Fibroblast of mammary gland (primary cell): ENCODE measurements around the gene ATXN7L3.
A peak's percentile ranks its signal among the peaks of the same experiment; 100 is the strongest.

Experiments
- DNase-seq: peaks from one replicate; pipeline ENCODE4 v3.0.0-alpha.2; 2010; ENCODE audit warnings: low read depth
- H3K4me3 ChIP-seq: 2 replicates; pipeline ENCODE4 v1.5.1; 2011; ENCODE audit warnings: low read depth, mild to moderate bottlenecking, low read length, moderate library complexity; ENCODE audit not compliant: control insufficient read depth
- TF ChIP-seq, protein P1 (sequence below): conservative IDR thresholded peaks from 2 replicates; pipeline ENCODE4 v1.5.1; 2011; ENCODE audit warnings: low read depth, low read length, inconsistent platforms; ENCODE audit not compliant: control insufficient read depth, insufficient read depth

ATXN7L3 gene

DNA sequence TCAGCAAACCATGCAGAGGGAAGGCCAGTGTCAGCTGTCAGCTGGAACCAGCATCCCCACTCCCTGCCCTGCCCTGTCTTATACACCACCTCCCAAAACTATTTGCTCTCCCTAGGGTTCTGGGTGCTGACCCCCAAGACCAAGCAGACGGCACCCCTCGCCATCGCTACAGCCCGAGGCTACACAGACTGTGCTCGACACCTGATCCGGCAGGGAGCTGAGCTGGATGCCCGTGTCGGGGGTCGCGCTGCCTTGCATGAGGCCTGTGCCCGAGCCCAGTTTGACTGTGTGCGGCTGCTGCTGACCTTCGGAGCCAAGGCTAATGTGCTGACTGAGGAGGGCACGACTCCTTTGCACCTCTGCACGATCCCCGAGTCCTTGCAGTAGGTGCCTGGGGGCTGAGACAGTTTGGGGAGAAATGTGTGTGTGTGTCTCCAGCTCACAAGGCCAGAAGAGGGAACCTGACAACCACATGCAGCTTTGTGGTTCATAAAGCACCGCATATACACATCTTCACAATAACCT lies 27.7 kb downstream of the ATXN7L3 start:
- TF ChIP-seq, protein P1, sequence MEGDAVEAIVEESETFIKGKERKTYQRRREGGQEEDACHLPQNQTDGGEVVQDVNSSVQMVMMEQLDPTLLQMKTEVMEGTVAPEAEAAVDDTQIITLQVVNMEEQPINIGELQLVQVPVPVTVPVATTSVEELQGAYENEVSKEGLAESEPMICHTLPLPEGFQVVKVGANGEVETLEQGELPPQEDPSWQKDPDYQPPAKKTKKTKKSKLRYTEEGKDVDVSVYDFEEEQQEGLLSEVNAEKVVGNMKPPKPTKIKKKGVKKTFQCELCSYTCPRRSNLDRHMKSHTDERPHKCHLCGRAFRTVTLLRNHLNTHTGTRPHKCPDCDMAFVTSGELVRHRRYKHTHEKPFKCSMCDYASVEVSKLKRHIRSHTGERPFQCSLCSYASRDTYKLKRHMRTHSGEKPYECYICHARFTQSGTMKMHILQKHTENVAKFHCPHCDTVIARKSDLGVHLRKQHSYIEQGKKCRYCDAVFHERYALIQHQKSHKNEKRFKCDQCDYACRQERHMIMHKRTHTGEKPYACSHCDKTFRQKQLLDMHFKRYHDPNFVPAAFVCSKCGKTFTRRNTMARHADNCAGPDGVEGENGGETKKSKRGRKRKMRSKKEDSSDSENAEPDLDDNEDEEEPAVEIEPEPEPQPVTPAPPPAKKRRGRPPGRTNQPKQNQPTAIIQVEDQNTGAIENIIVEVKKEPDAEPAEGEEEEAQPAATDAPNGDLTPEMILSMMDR = no peak
- no peak for DNase-seq

DNA sequence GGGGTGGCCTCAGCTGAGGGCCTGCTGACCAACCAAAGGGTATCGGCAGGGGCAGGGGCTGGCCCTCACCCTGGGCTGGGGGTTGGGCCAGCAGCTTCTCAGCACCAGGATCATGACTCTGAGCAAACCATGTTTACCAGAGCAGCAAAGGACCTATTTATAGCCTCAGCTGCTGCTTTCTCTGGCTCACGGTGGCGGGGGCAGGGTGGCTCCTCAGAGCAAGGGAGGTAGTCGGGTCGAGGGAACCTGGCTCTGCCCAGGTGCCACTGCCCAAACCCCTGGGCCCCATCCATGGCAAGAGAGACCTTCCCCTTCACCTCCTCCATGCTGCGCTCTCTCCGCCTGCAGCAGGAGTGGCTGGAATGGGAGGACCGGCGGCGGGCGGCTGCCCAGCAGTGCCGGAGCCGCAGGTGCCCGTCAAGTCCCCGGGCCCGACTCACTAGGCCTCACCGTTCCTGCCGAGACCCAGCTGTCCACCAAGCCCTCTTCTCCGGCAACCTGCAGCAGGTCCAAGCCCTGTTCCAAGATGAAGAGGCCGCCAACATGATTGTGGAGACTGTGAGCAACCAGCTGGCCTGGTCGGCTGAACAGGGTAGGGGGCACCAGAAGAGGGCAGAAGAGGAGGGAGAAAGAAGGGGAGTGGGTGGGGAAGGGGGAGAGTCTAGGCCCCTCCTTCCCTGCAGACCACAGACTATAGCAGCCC lies 29.0 kb downstream of the ATXN7L3 start, which contains the start of gene ASB16:
TSS of gene ASB16 (plus strand) at position 206 of the 703 bp plus-strand sequence. CDS start at position 292, 86 bp downstream.
- TF ChIP-seq, protein P1 = no peak
- peak; percentile 15 for DNase-seq
- no peak within 1 kb of the TSS for H3K4me3 ChIP-seq

More for the DNA sequence above, 27.7 kb downstream of the ATXN7L3 start:
- no peak overlapping the region for H3K4me3 ChIP-seq

DNA sequence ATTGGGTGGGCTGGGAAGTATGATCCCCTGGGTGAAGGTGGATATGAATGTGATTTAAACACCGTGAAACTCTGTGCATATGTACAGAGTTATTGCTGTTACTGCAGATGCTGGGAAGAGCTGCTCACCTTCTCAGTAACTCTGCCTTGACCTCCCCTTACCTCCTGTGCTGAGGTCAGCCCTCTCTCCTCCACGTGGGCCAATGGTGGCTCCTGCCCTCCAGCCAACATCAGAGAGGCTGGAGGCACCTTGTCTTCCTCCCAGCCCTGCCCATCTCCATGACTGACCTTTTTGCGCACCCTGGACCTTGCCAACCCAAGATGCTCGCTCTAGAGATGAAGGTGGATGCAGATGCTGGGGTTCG lies 29.6 kb downstream of the ATXN7L3 start:
- TF ChIP-seq, protein P1 = no peak
- H3K4me3 ChIP-seq = no peak overlapping the region
- DNase-seq = no peak

DNA sequence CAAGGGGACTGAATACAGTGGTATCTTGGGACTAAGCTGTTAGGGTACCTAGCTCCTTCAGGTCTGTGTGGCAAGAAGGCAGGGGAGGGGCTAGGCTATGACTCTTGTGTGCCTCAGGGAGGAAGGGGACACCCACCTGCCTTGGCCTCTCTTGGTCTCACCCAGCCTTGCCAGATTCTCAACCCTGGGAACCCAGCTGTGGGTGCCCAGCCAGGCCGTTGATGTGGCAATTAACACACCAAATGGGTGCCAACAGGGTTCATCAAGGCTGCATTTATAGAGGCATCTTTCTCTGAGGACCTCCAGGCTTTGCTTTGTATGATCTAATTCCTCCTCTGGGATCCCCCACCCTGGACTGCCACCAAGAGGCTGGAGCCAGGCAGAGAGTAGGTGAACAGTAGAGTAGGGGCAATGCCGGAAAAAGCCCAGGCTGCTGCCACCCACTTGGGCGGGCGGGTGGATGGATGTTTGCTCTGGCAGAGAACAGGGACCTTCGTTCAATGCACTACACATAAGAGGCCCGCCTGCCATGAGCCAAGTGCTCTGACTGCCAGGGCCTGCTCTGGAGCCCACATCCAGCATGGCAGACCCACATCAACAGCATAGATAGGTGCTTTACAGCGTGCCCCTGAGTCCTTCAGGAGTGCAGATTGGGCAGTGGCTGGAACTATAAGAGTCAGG lies 32.4 kb downstream of the ATXN7L3 start:
- no peak overlapping the region for H3K4me3 ChIP-seq
- TF ChIP-seq, protein P1 = no peak
- DNase-seq = no peak

DNA sequence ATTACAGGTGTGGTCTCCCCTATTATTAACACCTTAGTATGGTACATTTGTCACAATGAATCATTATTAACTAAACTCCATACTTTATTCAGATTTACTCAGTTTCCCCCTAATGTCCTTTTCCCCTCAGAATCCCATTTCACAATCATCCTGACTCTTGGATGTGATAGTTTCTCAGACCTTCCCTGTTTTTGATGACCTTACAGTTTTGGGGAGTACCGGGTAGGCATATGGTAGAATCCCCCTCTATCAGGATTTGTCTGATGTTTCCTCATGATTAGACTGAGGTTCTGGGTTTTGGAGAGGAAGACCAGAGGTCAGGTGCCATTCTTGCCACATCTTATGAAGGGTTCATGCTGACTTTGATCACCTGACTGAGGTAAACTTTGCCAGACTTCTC lies 35.2 kb downstream of the ATXN7L3 start:
- TF ChIP-seq, protein P1 = no peak
- no peak for DNase-seq

DNA sequence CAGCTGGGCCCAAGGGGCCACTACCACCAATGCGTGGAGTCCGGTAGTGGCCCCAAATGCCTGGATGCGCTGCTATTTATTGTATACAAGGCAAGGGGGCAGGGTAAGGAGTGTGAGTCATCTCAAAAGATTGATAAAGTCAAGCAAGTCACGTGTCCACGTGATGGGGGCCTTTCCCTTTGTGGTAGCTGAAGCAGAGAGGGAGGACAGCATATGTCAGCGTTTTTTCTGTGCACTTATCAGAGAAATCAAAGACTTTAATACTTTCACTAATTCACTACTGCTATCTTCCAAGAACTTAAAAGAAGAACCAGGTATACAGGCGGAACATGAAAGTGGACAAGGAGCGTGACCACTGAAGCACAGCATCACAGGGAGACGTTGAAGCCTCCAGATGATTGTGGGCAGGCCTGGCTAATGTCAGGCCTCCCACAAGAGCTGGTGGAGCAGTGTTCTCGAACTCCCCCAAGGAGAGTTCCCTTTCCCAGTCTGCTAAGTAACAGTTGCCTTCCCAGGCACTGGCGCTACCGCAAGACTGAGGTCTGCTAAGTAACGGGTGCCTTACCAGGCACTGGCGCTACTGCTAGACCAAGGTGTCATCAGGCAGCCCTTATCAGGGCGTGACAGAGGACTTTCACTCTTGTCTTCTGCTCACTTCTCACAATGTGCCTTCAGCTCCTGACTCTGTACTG lies 40.0 kb downstream of the ATXN7L3 start:
- TF ChIP-seq, protein P1 = no peak
- peak; percentile 16 for DNase-seq
- no peak overlapping the region for H3K4me3 ChIP-seq

More for the DNA sequence above, 35.2 kb downstream of the ATXN7L3 start:
- no peak overlapping the region for H3K4me3 ChIP-seq
